Smooth muscle cell (in vitro differentiated cells): Measurements from ENCODE around the gene SMG6. TPM values are rescaled to one million over a fixed set of nuclear protein-coding genes. Genes with fewer than 3 reads are reported as not detected.
"Not testable (repeated sequence)": the region's sequence is repeated elsewhere in the genome, so short reads cannot be mapped to it uniquely, and the experiment has no call there.

Source experiments
- DNase-seq: peaks from one replicate; lab custom pipeline; 2025; ENCODE audit not compliant: unreplicated experiment; lab: John Stamatoyannopoulos, UW
- H2AFZ ChIP-seq: fragments of 200-600 bp; sonication (generic); 2 replicates; pipeline ENCODE4 v1.6.0; 2016; ENCODE audit warnings: antibody characterized with exemption, low read depth, mild to moderate bottlenecking
- H3F3A ChIP-seq: fragments of 200-600 bp; sonication (generic); 2 replicates; pipeline ENCODE4 v1.6.0; 2017; ENCODE audit warnings: antibody characterized with exemption, low read depth
- H3K27ac ChIP-seq: fragments of 200-600 bp; sonication (generic); 2 replicates; pipeline ENCODE4 v1.5.1; 2016; ENCODE audit warnings: low read depth, mild to moderate bottlenecking
- H3K27me3 ChIP-seq: fragments of 200-600 bp; sonication (generic); 2 replicates; pipeline ENCODE4 v1.6.1; 2016; ENCODE audit warnings: low read depth, mild to moderate bottlenecking
- H3K36me3 ChIP-seq: fragments of 200-600 bp; sonication (generic); 2 replicates; pipeline ENCODE4 v1.5.1; 2016; ENCODE audit warnings: low read depth
- H3K4me1 ChIP-seq: fragments of 200-600 bp; sonication (generic); 2 replicates; pipeline ENCODE4 v1.5.1; 2016; ENCODE audit warnings: low read depth
- H3K4me2 ChIP-seq: fragments of 200-600 bp; sonication (generic); 2 replicates; pipeline ENCODE4 v1.6.0; 2016; ENCODE audit warnings: mild to moderate bottlenecking
- H3K4me3 ChIP-seq: fragments of 200-600 bp; sonication (generic); 2 replicates; pipeline ENCODE4 v1.5.1; 2016; ENCODE audit warnings: mild to moderate bottlenecking
- H3K79me2 ChIP-seq: fragments of 200-600 bp; sonication (generic); 2 replicates; pipeline ENCODE4 v1.6.0; 2016; ENCODE audit warnings: low read depth, mild to moderate bottlenecking
- H3K9ac ChIP-seq: fragments of 200-600 bp; sonication (generic); 2 replicates; pipeline ENCODE4 v1.6.0; 2016; ENCODE audit warnings: low read depth
- H3K9me3 ChIP-seq: fragments of 200-600 bp; sonication (generic); replicated peaks from 2 replicates; pipeline ENCODE4 v1.5.1; 2016; ENCODE audit warnings: low read depth
- H4K20me1 ChIP-seq: fragments of 200-600 bp; sonication (generic); 2 replicates; pipeline ENCODE4 v1.6.0; 2016; ENCODE audit warnings: low read depth
- CTCF ChIP-seq: fragments of 200-600 bp; sonication (generic); IDR thresholded peaks from 2 replicates; pipeline ENCODE4 v1.5.1; 2017; ENCODE audit warnings: borderline replicate concordance, mild to moderate bottlenecking, antibody characterized with exemption; ENCODE audit not compliant: insufficient read depth, poor library complexity, severe bottlenecking
- WGBS: methylation state at CpG from one replicate; pipeline ENCODE4 v1.1.7; 2016; ENCODE audit warnings: low lambda C conversion rate; 5-methylcytosine and 5-hydroxymethylcytosine counted together
- polyA plus RNA-seq: library from polyadenylated mRNA; unstranded; fragments of >200 nt; fragmentation: Nextera tagmentation; extraction: Ambion mirVana; gene quantifications from 2 replicates; pipeline ENCODE4 v1.2.1, GENCODE V29; 2016
- total RNA-seq: library from RNA; depleted of rRNA; stranded (reverse); fragments of >200 nt; gene quantifications from 2 replicates; pipeline ENCODE4 v1.2.3, GENCODE V29; 2014

SMG6 gene
- total and polyA plus RNA-seq, 2 experiments from 2014 or later = 10.6 to 21.4 TPM

GRCh38 chr17:2202996-2203575 is 100.5 kb downstream of the SMG6 start:
- H2AFZ ChIP-seq = no peak overlapping the region
- no peak for DNase-seq
- no peak overlapping the region for H3K27ac ChIP-seq
- peaks cover 3% of the 10 kb centered on the region for H4K20me1 ChIP-seq
- H3K27me3 ChIP-seq = no peaks in the 10 kb centered on the region
- peaks cover 10% of the 10 kb centered on the region for H3K79me2 ChIP-seq
- no peak overlapping the region for H3K4me3 ChIP-seq
- no peaks in the 10 kb centered on the region for H3K9me3 ChIP-seq
- H3K9ac ChIP-seq = no peak overlapping the region
- no peak for TF ChIP-seq CTCF
- H3K4me1 ChIP-seq = peaks cover 7% of the 10 kb centered on the region
- no peaks in the 10 kb centered on the region for H3K36me3 ChIP-seq
- H3F3A ChIP-seq = peaks cover 3% of the 10 kb centered on the region
- WGBS = 89% methylated on average over 3 of the region's 3 CpGs
- H3K4me2 ChIP-seq = no peak overlapping the region

GRCh38 chr17:2202302-2202995 is 101.1 kb downstream of the SMG6 start:
- Histone ChIP-seq H3K9me3 (no peaks in the 10 kb centered on the region), H4K20me1 (peaks cover 3% of the 10 kb centered on the region), H3K4me3 (no peak overlapping the region), H3K4me1 (peaks cover 3% of the 10 kb centered on the region), H3K9ac (no peak overlapping the region), H3K36me3 (no peaks in the 10 kb centered on the region), H2AFZ (no peak overlapping the region), H3K4me2 (no peak overlapping the region), H3K27ac (no peak overlapping the region), H3K27me3 (no peaks in the 10 kb centered on the region), H3F3A (peaks cover 3% of the 10 kb centered on the region), H3K79me2 (peaks cover 15% of the 10 kb centered on the region)
- DNase-seq = no peak
- TF ChIP-seq CTCF = no peak
- 98% methylated on average over 5 of the region's 5 CpGs for WGBS

- H3K27ac ChIP-seq = peak overlapping the region; percentile 52
These were observed 104.2 kb downstream of the SMG6 start for GRCh38 chr17:2199386-2199785.

GRCh38 chr17:2198927-2199326 is 104.7 kb downstream of the SMG6 start:
- Histone ChIP-seq H2AFZ (no peak overlapping the region), H3F3A (peaks cover 3% of the 10 kb centered on the region), H3K4me2 (no peak overlapping the region), H4K20me1 (no peaks in the 10 kb centered on the region), H3K27ac (peak overlapping the region; percentile 52), H3K27me3 (no peaks in the 10 kb centered on the region), H3K79me2 (peaks cover 5% of the 10 kb centered on the region), H3K9me3 (no peaks in the 10 kb centered on the region), H3K4me3 (no peak overlapping the region), H3K36me3 (no peaks in the 10 kb centered on the region), H3K9ac (no peak overlapping the region), H3K4me1 (no peaks in the 10 kb centered on the region)
- no peak for DNase-seq
- WGBS = 61% methylated on average over 6 of the region's 6 CpGs
- TF ChIP-seq CTCF = no peak

More at GRCh38 chr17:2199386-2199785, 104.2 kb downstream of the SMG6 start:
- H3K27me3 ChIP-seq, H3K79me2 ChIP-seq, H3K4me1 ChIP-seq, H3K9me3 ChIP-seq, H3K36me3 ChIP-seq, H2AFZ ChIP-seq, DNase-seq, H4K20me1 ChIP-seq, H3K9ac ChIP-seq, H3K4me3 ChIP-seq, H3K4me2 ChIP-seq, H3F3A ChIP-seq: not testable (repeated sequence)
- WGBS = 99% methylated on average over 8 of the region's 8 CpGs
